NB4 (cell line): ENCODE measurements around the gene STIM1.
"Not testable (repeated sequence)": the region's sequence is repeated elsewhere in the genome, so short reads cannot be mapped to it uniquely, and the experiment has no call there.

Source experiments
- DNase-seq: peaks from one replicate; pipeline ENCODE4 v3.0.0; 2010; ENCODE audit warnings: low read depth
- H3K4me3 ChIP-seq: one replicate; pipeline ENCODE4 v1.5.1; 2011; ENCODE audit warnings: mild to moderate bottlenecking, low read depth, low read length, moderate library complexity
- CTCF ChIP-seq: IDR thresholded peaks from one replicate; pipeline ENCODE4 v1.5.1; 2012; ENCODE audit warnings: low read depth, low read length
- MAX ChIP-seq: IDR thresholded peaks from 2 replicates; pipeline ENCODE4 v1.6.1; 2011; ENCODE audit warnings: low read depth, low read length
- MYC ChIP-seq: IDR thresholded peaks from 2 replicates; pipeline ENCODE4 v1.6.1; 2011; ENCODE audit warnings: low read depth, low read length
- POLR2A ChIP-seq: IDR thresholded peaks from 2 replicates; pipeline ENCODE4 v1.6.1; 2011; ENCODE audit warnings: mild to moderate bottlenecking; ENCODE audit not compliant: insufficient read length; ENCODE audit errors: extremely low read depth

Gene STIM1

GRCh38 chr11:3992964-3993363, 137.5 kb downstream of the STIM1 start:
- no peak for DNase-seq
- no peak for TF ChIP-seq CTCF
- no peak for TF ChIP-seq MAX
- TF ChIP-seq POLR2A: no peak
- no peak for TF ChIP-seq MYC
- H3K4me3 ChIP-seq: no peak overlapping the region

- no peak for TF ChIP-seq MYC
- no peak for TF ChIP-seq MAX
- TF ChIP-seq CTCF: no peak
- TF ChIP-seq POLR2A: no peak
- peak; percentile 30 for DNase-seq
- no peak overlapping the region for H3K4me3 ChIP-seq
These were observed 138.7 kb downstream of the STIM1 start for GRCh38 chr11:3994030-3994640.

- DNase-seq: no peak
- H3K4me3 ChIP-seq: no peak overlapping the region
- no peak for TF ChIP-seq MAX
- no peak for TF ChIP-seq MYC
- no peak for TF ChIP-seq POLR2A
- TF ChIP-seq CTCF: no peak
These were observed 139.8 kb downstream of the STIM1 start for GRCh38 chr11:3995307-3995706.

GRCh38 chr11:3995949-3996554, 140.6 kb downstream of the STIM1 start:
- peak; percentile 73 for DNase-seq
- TF ChIP-seq MAX (no peak), CTCF (no peak), MYC (no peak), POLR2A (no peak)

GRCh38 chr11:3996651-3997050, 141.2 kb downstream of the STIM1 start:
- H3K4me3 ChIP-seq: no peak overlapping the region
- no peak for DNase-seq
- TF ChIP-seq MAX (no peak), POLR2A (no peak), CTCF (no peak), MYC (no peak)

More at GRCh38 chr11:3995949-3996554, 140.6 kb downstream of the STIM1 start:
- H3K4me3 ChIP-seq: no peak overlapping the region

- not testable (repeated sequence) for DNase-seq, H3K4me3 ChIP-seq
These were observed 149.3 kb downstream of the STIM1 start for GRCh38 chr11:4004753-4005152.
